ENCODE data around the gene TMEM100. TPM values are rescaled to one million over a fixed set of nuclear protein-coding genes. Genes with fewer than 3 reads are reported as not detected.

Gene TMEM100, protein sequence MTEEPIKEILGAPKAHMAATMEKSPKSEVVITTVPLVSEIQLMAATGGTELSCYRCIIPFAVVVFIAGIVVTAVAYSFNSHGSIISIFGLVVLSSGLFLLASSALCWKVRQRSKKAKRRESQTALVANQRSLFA
- total RNA-seq, result 3.1 and 5.6 TPM in 2 replicates

- peak; percentile 85 to 91 for DNase-seq (ENCODE audit: low read depth in 2 of 2)
These were observed at the start of gene TMEM100 for GRCh38 chr17:55722742-55723487. Gene TMEM100 (minus strand): TSS chr17:55722864. CDS start chr17:55721070, 1,794 bp downstream.

DNA sequence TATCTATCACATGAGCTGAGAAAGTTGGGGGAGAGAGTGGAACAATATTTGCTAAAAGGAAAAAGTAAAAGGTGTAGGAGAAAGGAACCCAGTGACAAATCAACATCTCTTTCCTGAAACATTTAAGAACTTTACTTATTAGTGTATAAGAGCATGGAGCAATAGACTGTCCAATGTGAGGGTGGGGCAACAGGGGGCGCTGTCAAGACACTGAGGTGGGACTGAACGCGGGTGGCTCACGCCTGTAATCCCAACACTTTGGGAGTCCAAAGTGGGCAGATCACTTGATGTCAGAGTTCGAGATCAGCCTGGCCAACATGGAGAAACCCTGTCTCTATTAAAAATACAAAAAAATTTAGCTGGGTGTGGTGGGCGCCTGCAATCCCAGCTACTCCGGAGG lies 49.4 kb upstream of the TMEM100 start:
- no peak for DNase-seq (ENCODE audit: low read depth in 2 of 2)

GRCh38 chr17:55770196-55770870 lies 47.7 kb upstream of the TMEM100 start:
- DNase-seq (ENCODE audit: low read depth in 2 of 2), result peak; percentile 56 to 67

GRCh38 chr17:55769625-55770000 lies 46.9 kb upstream of the TMEM100 start:
- no peak for DNase-seq (ENCODE audit: low read depth in 2 of 2)

DNA sequence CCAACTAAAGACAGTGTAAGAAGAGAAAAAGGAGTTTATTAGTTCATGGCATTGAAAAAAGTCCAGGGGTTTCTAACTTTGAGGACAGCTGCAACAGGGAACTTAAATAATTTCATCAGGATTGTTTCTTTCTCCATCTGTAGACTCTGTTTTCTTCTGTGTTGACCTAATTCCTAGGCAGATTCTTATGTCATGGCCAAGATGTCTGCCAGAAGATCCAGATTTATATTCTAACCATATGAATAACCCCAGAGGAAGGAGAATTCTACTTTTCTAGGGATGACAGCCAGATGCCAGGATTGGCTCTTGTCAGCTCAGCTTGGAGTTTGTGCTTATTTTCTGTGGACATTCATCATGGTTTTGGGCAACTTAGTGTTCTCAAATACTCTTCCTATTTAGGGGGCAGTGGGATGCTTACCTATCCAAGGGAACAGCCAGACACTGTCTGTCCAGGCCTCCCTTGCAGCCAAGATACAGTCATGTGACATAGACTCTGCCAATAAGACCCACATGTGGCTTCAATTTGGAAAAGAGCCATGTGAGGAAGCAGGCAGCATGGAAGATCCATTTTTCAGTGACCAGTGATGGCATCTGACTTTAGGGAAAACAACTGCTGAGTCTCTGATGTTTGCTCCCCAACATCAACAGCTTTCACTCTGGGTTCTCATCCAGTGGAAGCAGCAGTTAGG lies 46.4 kb upstream of the TMEM100 start:
- no peak for DNase-seq (ENCODE audit: low read depth in 2 of 2)

GRCh38 chr17:55765472-55765871 lies 42.8 kb upstream of the TMEM100 start:
- no peak for DNase-seq (ENCODE audit: low read depth in 2 of 2)

- no peak for DNase-seq (ENCODE audit: low read depth in 2 of 2)
These were observed 41.9 kb upstream of the TMEM100 start for GRCh38 chr17:55764610-55765009.

GRCh38 chr17:55763856-55764255 lies 41.2 kb upstream of the TMEM100 start:
- DNase-seq (ENCODE audit: low read depth in 2 of 2), result peak in 1 of 2 donors; percentile 74

DNA sequence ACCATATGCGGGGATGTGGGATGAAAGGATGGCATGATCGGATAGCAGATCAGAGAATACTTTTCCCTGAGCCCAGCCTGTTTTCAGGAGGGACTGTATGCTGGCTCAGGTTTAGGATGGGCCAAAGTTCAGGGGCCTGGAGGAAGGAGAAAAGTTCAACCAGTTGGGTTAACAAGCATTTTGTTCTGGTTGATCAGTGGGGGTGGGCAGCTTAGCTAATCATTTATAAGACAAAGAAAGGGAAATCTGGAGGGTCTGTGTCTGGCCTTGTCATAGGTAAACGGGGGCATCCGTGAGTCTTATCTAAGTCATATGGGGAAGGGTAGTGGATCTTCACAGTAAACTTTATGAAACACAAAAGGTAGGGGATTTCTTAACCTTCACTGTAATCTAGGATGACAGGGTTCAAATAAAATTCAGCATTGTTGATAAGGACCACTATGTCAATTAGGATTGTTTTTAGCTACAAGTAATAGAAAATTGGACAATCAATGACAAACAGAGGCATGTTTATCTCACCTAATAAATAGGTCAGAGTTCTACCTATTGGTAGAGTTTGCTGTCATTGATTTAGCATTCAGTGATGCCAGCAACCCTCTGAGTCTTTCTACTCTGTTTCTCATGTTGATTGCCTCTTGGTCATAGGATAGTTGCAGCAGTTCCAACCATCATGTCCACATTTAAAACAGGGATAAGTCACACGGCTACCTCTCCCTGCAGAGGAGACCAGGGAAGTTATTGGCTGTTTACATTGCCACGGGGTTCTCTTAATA lies 39.6 kb upstream of the TMEM100 start:
- DNase-seq (ENCODE audit: low read depth in 2 of 2), result no peak

DNA sequence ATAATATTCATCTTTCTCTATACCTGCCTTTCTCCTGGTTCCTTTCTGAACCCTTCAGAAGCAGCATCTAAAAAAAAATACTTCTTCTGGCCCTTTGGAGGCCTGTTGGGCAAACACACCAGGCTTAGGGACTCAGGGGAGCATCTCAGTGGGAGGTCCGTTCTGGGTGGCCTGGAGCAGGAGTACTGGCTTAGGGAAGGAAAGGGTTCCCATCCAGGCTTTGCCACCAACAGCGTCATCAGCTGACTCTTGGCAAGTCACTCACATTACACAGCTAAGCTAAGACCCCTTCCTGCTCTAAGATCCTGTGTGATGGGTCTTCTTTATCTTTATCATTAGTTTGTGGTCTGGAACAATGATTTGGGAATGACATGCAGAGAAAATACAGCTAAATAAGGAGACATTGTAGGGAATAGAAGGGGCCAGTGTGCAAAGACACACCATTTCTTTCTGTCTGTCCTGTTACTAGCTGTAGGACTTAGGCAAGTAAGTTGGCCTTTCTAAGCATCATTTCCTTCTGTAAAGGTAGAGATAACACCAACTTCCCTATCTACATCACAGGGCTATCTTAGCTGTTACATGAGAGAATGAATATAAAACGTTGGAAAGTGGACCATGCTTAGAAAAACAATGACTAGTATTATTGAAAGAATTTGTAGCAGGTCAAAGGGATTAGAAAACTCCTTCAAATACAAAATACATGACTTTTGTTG lies 38.1 kb upstream of the TMEM100 start:
- DNase-seq (ENCODE audit: low read depth in 2 of 2), result peak in 1 of 2 donors; percentile 47

DNA sequence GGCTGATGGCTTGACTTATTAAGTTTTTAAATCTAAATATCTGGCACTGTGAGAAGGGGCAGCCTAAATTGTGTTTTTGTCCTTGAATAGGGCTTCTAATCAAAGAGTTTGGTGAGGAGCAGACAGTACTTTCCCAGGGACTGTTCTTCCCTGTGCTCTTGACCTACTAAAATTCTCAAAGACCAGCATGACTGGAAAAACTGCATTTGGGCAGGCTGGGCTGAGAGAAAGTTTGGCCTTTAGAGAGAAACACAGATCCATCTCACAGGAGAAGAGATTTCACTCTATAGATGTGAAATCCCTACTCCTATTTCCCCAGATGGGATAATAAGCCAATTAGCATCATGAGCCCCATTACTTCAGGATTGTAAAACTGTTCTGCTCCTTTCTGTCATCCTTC lies 35.5 kb upstream of the TMEM100 start:
- DNase-seq (ENCODE audit: low read depth in 2 of 2), result no peak

- no peak for DNase-seq (ENCODE audit: low read depth in 2 of 2)
These were observed 35.0 kb upstream of the TMEM100 start for GRCh38 chr17:55757659-55758058.

DNA sequence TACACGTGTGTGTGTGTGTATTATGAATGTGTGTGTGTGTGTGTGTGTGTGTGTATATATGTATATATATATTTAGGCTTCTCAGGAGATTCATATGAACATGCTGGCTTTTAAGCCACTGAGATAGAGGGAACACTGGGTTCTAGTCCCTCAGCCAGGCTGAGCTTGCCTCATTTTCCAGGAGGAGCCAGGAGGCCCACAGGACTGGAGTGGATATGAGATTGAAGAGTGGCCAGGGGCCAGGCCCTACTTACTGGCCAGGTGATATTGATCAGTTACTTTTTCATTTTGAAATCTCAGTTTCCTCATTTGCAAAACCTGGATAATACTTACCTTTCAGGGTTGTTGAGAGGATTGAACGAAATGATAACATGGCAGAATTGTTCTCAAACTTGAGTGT lies 34.0 kb upstream of the TMEM100 start:
- no peak for DNase-seq (ENCODE audit: low read depth in 2 of 2)

- DNase-seq (ENCODE audit: low read depth in 2 of 2), result no peak
These were observed 29.1 kb upstream of the TMEM100 start for GRCh38 chr17:55751720-55752250.

GRCh38 chr17:55750750-55751657 lies 28.3 kb upstream of the TMEM100 start, which contains the start of gene PCTP:
Gene PCTP (plus strand): TSS chr17:55751051. CDS start chr17:55751104, 53 bp downstream.
- peak in 1 of 2 donors; percentile 73 for DNase-seq (ENCODE audit: low read depth in 2 of 2)

GRCh38 chr17:55749985-55750384 lies 27.3 kb upstream of the TMEM100 start:
- no peak for DNase-seq (ENCODE audit: low read depth in 2 of 2)

DNA sequence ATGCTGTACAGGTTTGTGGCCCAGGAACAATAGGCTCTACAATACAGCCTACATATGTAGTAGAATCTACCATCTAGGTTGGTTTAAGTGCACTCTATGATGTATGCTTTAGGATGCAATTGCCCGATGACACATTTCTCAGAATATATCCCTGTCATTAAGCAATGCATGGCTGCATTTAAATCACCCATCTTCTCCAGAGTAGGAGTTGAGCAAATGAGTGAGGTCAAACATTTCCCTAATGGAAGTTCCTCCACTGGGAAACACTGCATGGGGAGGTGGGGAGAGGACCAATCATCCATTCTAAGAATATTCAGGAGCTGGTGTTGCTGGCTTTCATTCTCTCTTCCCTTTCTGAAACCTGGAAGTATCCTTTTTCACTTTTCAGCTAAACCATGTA lies 26.2 kb upstream of the TMEM100 start:
- DNase-seq (ENCODE audit: low read depth in 2 of 2), result no peak

GRCh38 chr17:55747209-55747608 lies 24.5 kb upstream of the TMEM100 start:
- no peak for DNase-seq (ENCODE audit: low read depth in 2 of 2)

- DNase-seq (ENCODE audit: low read depth in 2 of 2), result no peak
These were observed 23.8 kb upstream of the TMEM100 start for GRCh38 chr17:55746466-55746865.
